BE2C (cell line): ENCODE data around the gene RNF141.

Experiments used
- DNase-seq: peaks from one replicate; pipeline ENCODE4 v3.0.0-alpha.2; 2020
- H3K27me3 ChIP-seq: fragments of 250-450 bp; sonication (Bioruptor Pico); 2 replicates; pipeline ENCODE4 v1.5.1; 2020; ENCODE audit warnings: mild to moderate bottlenecking
- H3K36me3 ChIP-seq: fragments of 250-450 bp; sonication (Bioruptor Pico); 2 replicates; pipeline ENCODE4 v1.5.1; 2020; ENCODE audit warnings: mild to moderate bottlenecking
- H3K4me1 ChIP-seq: fragments of 250-450 bp; sonication (Bioruptor Pico); 2 replicates; pipeline ENCODE4 v1.5.1; 2020
- H3K4me3 ChIP-seq: 2 replicates; pipeline ENCODE4 v1.5.1; 2011; ENCODE audit warnings: low read depth, low read length
- H3K9me3 ChIP-seq: fragments of 250-450 bp; sonication (Bioruptor Pico); 2 replicates; pipeline ENCODE4 v1.5.1; 2020
- CTCF ChIP-seq: IDR thresholded peaks from 2 replicates; pipeline ENCODE4 v1.5.1; 2012; ENCODE audit warnings: mild to moderate bottlenecking, low read depth, low read length

Gene RNF141

GRCh38 chr11:10486161-10486840 lies 54.7 kb downstream of the RNF141 start:
- no peaks in the 10 kb centered on the region for H3K27me3 ChIP-seq
- H3K4me1 ChIP-seq: peaks cover 3% of the 10 kb centered on the region; the same call in 1 of the 2 replicates
- no peak for DNase-seq
- H3K36me3 ChIP-seq: no peaks in the 10 kb centered on the region
- TF ChIP-seq CTCF: no peak
- no peak overlapping the region for H3K4me3 ChIP-seq
- H3K9me3 ChIP-seq: no peaks in the 10 kb centered on the region

GRCh38 chr11:10485646-10486045 lies 55.3 kb downstream of the RNF141 start:
- H3K9me3 ChIP-seq: no peaks in the 10 kb centered on the region
- H3K27me3 ChIP-seq: no peaks in the 10 kb centered on the region
- TF ChIP-seq CTCF: no peak
- DNase-seq: no peak
- no peak overlapping the region for H3K4me3 ChIP-seq
- H3K36me3 ChIP-seq: no peaks in the 10 kb centered on the region
- H3K4me1 ChIP-seq: peaks cover 2% of the 10 kb centered on the region; the same call in 1 of the 2 replicates

- Histone ChIP-seq H3K27me3 (no peaks in the 10 kb centered on the region), H3K4me3 (no peak overlapping the region), H3K36me3 (no peaks in the 10 kb centered on the region), H3K9me3 (no peaks in the 10 kb centered on the region), H3K4me1 (no peaks in the 10 kb centered on the region)
- DNase-seq: no peak
- no peak for TF ChIP-seq CTCF
Observed at GRCh38 chr11:10484461-10485180, 56.4 kb downstream of the RNF141 start.

- Histone ChIP-seq H3K4me3 (no peak overlapping the region), H3K36me3 (no peaks in the 10 kb centered on the region), H3K4me1 (no peaks in the 10 kb centered on the region), H3K27me3 (no peaks in the 10 kb centered on the region), H3K9me3 (no peaks in the 10 kb centered on the region)
- DNase-seq: no peak
- TF ChIP-seq CTCF: no peak
Observed at GRCh38 chr11:10483584-10483983, 57.4 kb downstream of the RNF141 start.

- no peaks in the 10 kb centered on the region for H3K36me3 ChIP-seq
- TF ChIP-seq CTCF: no peak
Observed at GRCh38 chr11:10483174-10483573, 57.8 kb downstream of the RNF141 start.

More at GRCh38 chr11:10483174-10483573, 57.8 kb downstream of the RNF141 start:
- Histone ChIP-seq H3K9me3 (no peaks in the 10 kb centered on the region), H3K4me3 (no peak overlapping the region), H3K4me1 (no peaks in the 10 kb centered on the region), H3K27me3 (no peaks in the 10 kb centered on the region)
- DNase-seq: no peak
